Measurements from ENCODE around the gene SPG11. TPM values are rescaled to one million over a fixed set of nuclear protein-coding genes. Genes with fewer than 3 reads are reported as not detected.

Gene SPG11
- total and polyA plus RNA-seq, 10 of the 15 experiments (the other 5 are each of a cell fraction or from before 2014, with no cell fraction given): 22.1 to 85.1 (median 47.2) TPM

DNA sequence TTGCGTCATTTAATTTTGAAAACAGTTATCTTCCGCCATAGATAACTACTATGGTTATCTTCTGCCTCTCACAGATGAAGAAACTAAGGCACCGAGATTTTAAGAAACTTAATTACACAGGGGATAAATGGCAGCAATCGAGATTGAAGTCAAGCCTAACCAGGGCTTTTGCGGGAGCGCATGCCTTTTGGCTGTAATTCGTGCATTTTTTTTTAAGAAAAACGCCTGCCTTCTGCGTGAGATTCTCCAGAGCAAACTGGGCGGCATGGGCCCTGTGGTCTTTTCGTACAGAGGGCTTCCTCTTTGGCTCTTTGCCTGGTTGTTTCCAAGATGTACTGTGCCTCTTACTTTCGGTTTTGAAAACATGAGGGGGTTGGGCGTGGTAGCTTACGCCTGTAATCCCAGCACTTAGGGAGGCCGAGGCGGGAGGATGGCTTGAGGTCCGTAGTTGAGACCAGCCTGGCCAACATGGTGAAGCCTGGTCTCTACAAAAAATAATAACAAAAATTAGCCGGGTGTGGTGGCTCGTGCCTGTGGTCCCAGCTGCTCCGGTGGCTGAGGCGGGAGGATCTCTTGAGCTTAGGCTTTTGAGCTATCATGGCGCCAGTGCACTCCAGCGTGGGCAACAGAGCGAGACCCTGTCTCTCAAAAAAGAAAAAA, 49.0 kb upstream of the SPG11 start (continued):
- no peak for TF ChIP-seq CBX3 (IDR thresholded peaks at IDR 0.05; ENCODE audit: borderline replicate concordance, low read depth)
- no peak; the same call in 1 of the 2 replicates for TF ChIP-seq CEBPZ (IDR thresholded peaks at IDR 0.05; ENCODE audit: low read depth, low read length)
- TF ChIP-seq CHD1 (IDR thresholded peaks at IDR 0.05; ENCODE audit: low read depth, low read length): peak; percentile 84
- peak; percentile 29; the same call in 1 of the 2 replicates for TF ChIP-seq MXI1 (IDR thresholded peaks at IDR 0.05; ENCODE audit: low read depth, low read length)
- TF ChIP-seq CREM (IDR thresholded peaks at IDR 0.05; ENCODE audit: low read depth): 0 out of 2 replicates have a peak, but pooled peaks have one; percentile 34
- TF ChIP-seq TCF7 (IDR thresholded peaks at IDR 0.05; ENCODE audit: borderline replicate concordance): no peak
- no peak for TF ChIP-seq FOXK2 (IDR thresholded peaks at IDR 0.05)
- TF ChIP-seq BCL11A (IDR thresholded peaks at IDR 0.05; ENCODE audit: low read depth, low read length): 0 out of 2 replicates have a peak, but pooled peaks have one; percentile 28
- TF ChIP-seq, protein P1, sequence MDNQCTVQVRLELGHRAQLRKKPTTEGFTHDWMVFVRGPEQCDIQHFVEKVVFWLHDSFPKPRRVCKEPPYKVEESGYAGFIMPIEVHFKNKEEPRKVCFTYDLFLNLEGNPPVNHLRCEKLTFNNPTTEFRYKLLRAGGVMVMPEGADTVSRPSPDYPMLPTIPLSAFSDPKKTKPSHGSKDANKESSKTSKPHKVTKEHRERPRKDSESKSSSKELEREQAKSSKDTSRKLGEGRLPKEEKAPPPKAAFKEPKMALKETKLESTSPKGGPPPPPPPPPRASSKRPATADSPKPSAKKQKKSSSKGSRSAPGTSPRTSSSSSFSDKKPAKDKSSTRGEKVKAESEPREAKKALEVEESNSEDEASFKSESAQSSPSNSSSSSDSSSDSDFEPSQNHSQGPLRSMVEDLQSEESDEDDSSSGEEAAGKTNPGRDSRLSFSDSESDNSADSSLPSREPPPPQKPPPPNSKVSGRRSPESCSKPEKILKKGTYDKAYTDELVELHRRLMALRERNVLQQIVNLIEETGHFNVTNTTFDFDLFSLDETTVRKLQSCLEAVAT (IDR thresholded peaks at IDR 0.05): peak; percentile 98
- TF ChIP-seq YBX1 (IDR thresholded peaks at IDR 0.05): no peak; the same call in 1 of the 2 replicates
- TF ChIP-seq ASH2L (IDR thresholded peaks at IDR 0.05; ENCODE audit: borderline replicate concordance, low read depth): no peak
- peak; percentile 25; the same call in 1 of the 2 replicates for TF ChIP-seq NFIC (IDR thresholded peaks at IDR 0.05; ENCODE audit: low read depth, low read length)
- TF ChIP-seq ETV6 (conservative IDR thresholded peaks at IDR 0.05 in 1 of 2, IDR thresholded peaks at IDR 0.05 in 1 of 2; ENCODE audit: borderline replicate concordance in 1 of 2, low read depth in 1 of 2): no peak
- TF ChIP-seq CEBPB (IDR thresholded peaks at IDR 0.05; ENCODE audit: borderline replicate concordance in 1 of 2, low read depth in 2 of 2, low read length in 2 of 2): no peak
- TF ChIP-seq RB1 (IDR thresholded peaks at IDR 0.05; ENCODE audit: borderline replicate concordance): no peak
- no peak for TF ChIP-seq ZBED1 (IDR thresholded peaks at IDR 0.05; ENCODE audit: borderline replicate concordance)
- TF ChIP-seq, protein P2, sequence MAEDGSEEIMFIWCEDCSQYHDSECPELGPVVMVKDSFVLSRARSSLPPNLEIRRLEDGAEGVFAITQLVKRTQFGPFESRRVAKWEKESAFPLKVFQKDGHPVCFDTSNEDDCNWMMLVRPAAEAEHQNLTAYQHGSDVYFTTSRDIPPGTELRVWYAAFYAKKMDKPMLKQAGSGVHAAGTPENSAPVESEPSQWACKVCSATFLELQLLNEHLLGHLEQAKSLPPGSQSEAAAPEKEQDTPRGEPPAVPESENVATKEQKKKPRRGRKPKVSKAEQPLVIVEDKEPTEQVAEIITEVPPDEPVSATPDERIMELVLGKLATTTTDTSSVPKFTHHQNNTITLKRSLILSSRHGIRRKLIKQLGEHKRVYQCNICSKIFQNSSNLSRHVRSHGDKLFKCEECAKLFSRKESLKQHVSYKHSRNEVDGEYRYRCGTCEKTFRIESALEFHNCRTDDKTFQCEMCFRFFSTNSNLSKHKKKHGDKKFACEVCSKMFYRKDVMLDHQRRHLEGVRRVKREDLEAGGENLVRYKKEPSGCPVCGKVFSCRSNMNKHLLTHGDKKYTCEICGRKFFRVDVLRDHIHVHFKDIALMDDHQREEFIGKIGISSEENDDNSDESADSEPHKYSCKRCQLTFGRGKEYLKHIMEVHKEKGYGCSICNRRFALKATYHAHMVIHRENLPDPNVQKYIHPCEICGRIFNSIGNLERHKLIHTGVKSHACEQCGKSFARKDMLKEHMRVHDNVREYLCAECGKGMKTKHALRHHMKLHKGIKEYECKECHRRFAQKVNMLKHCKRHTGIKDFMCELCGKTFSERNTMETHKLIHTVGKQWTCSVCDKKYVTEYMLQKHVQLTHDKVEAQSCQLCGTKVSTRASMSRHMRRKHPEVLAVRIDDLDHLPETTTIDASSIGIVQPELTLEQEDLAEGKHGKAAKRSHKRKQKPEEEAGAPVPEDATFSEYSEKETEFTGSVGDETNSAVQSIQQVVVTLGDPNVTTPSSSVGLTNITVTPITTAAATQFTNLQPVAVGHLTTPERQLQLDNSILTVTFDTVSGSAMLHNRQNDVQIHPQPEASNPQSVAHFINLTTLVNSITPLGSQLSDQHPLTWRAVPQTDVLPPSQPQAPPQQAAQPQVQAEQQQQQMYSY (CRISPR knock-in tag; IDR thresholded peaks at IDR 0.05): no peak
- TF ChIP-seq POU2F2 (IDR thresholded peaks at IDR 0.05; ENCODE audit: borderline replicate concordance, low read depth, low read length): peak; percentile 56; the same call in 1 of the 3 replicates
